Astrocyte of the cerebellum (primary cell): ENCODE data around the gene MUC21.

Experiments used
- DNase-seq: peaks from one replicate; pipeline ENCODE4 v3.0.0-alpha.2; 2011; ENCODE audit warnings: low read depth
- H3K4me3 ChIP-seq: 2 replicates; pipeline ENCODE4 v1.5.1; 2011; ENCODE audit warnings: mild to moderate bottlenecking, low read depth, low read length, moderate library complexity
- in situ Hi-C: cut with HindIII; loops from 2 replicates; pipeline ENCODE4 v1.10.0; 2017; ENCODE audit warnings: low sequenced_read_pairs
- TF ChIP-seq, protein P1 (sequence below): IDR thresholded peaks from 2 replicates; pipeline ENCODE4 v1.5.1; 2012; ENCODE audit warnings: low read length, low read depth, moderate library complexity, mild to moderate bottlenecking; ENCODE audit errors: missing control alignments

Gene MUC21

DNA sequence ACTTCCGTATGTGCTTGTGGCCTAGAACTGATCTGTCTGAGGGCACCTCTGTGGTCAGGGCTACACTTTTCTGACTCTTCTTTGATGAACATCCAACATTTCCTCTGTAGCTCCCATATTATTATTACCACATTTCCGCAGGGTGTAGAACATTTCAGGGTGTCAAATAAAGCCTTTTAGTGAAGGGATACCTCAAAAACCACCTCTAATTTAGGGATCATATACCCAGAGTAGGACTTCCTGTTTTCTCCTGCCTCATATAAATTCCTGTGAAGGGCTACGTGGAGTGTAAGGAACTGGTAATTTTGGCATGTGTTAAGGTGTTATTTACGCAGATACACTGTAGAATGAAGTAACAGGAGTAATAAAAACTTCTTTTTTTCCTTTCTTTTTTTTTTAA lies 21.3 kb downstream of the MUC21 start:
- H3K4me3 ChIP-seq: no peak overlapping the region
- TF ChIP-seq, protein P1, sequence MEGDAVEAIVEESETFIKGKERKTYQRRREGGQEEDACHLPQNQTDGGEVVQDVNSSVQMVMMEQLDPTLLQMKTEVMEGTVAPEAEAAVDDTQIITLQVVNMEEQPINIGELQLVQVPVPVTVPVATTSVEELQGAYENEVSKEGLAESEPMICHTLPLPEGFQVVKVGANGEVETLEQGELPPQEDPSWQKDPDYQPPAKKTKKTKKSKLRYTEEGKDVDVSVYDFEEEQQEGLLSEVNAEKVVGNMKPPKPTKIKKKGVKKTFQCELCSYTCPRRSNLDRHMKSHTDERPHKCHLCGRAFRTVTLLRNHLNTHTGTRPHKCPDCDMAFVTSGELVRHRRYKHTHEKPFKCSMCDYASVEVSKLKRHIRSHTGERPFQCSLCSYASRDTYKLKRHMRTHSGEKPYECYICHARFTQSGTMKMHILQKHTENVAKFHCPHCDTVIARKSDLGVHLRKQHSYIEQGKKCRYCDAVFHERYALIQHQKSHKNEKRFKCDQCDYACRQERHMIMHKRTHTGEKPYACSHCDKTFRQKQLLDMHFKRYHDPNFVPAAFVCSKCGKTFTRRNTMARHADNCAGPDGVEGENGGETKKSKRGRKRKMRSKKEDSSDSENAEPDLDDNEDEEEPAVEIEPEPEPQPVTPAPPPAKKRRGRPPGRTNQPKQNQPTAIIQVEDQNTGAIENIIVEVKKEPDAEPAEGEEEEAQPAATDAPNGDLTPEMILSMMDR: no peak
- in situ Hi-C loops: no loop called here
- DNase-seq: no peak

GRCh38 chr6:31005249-31006020 lies 21.9 kb downstream of the MUC21 start:
- no peak for DNase-seq
- TF ChIP-seq, protein P1: no peak
- no peak overlapping the region for H3K4me3 ChIP-seq
- in situ Hi-C loops: no loop called here

GRCh38 chr6:31007694-31008093 lies 24.2 kb downstream of the MUC21 start:
- DNase-seq: peak; percentile 84
- in situ Hi-C loops: no loop called here
- TF ChIP-seq, protein P1: no peak
- H3K4me3 ChIP-seq: no peak overlapping the region

GRCh38 chr6:31008165-31008564 lies 24.6 kb downstream of the MUC21 start:
- in situ Hi-C loops: no loop called here
- TF ChIP-seq, protein P1: no peak
- no peak overlapping the region for H3K4me3 ChIP-seq

GRCh38 chr6:31009731-31010130 lies 26.2 kb downstream of the MUC21 start:
- DNase-seq: no peak
- TF ChIP-seq, protein P1: no peak
- no peak overlapping the region for H3K4me3 ChIP-seq
- in situ Hi-C loops: no loop called here

More at GRCh38 chr6:31008165-31008564, 24.6 kb downstream of the MUC21 start:
- DNase-seq: no peak

GRCh38 chr6:31010393-31011060 lies 27.0 kb downstream of the MUC21 start, which contains the start of gene MUC22:
Gene MUC22, plus strand, starts transcription at chr6:31010474. Its CDS starts 233 bp downstream, at chr6:31010707.
- peak; percentile 11 for DNase-seq
- in situ Hi-C loops: no loop called here
- TF ChIP-seq, protein P1: no peak
- H3K4me3 ChIP-seq: no peak within 1 kb of the TSS
